Caco-2 (cell line): ENCODE results near the gene TAL1. TPM values are rescaled to one million over a fixed set of nuclear protein-coding genes. Genes with fewer than 3 reads are reported as not detected.
A peak's percentile ranks its signal among the peaks of the same experiment; 100 is the strongest.
"Not testable (repeated sequence)": the region's sequence is repeated elsewhere in the genome, so short reads cannot be mapped to it uniquely, and the experiment has no call there.

Experiments
- BruUV-seq: library from RNA; stranded (reverse); fragments of 400-500 nt; replicated peaks from 2 replicates; lab custom pipeline; 2021; lab: Mats Ljungman, UMichigan
- CTCF ChIA-PET: fragments of 300-600 bp; sonication (Branson Sonifier 250); formaldehyde crosslinking; loops from one replicate; lab custom pipeline; 2022; ENCODE audit warnings: antibody characterized with exemption; lab: Charles Lee
- POLR2A ChIA-PET: fragments of 300-600 bp; sonication (Branson Sonifier 250); formaldehyde crosslinking; loops from one replicate; lab custom pipeline; 2022; ENCODE audit warnings: antibody characterized with exemption; lab: Charles Lee
- DNase-seq, 2 experiments: peaks; one replicate each; pipeline versions ENCODE4 v3.0.0 to v3.0.0-alpha.2; 2020 to 2022
- H3K27me3 ChIP-seq: replicated peaks from 2 replicates; pipeline ENCODE4 v1.6.0; 2011; ENCODE audit warnings: low read length; ENCODE audit not compliant: control insufficient read depth, insufficient read depth
- H3K36me3 ChIP-seq: 2 replicates; pipeline ENCODE4 v1.5.1; 2011; ENCODE audit warnings: low read length; ENCODE audit not compliant: control insufficient read depth, insufficient read depth
- H3K4me1 ChIP-seq: fragments of 250-450 bp; sonication (Bioruptor Pico); 2 replicates; pipeline ENCODE4 v1.5.1; 2020; ENCODE audit warnings: mild to moderate bottlenecking
- H3K4me3 ChIP-seq: 2 replicates; pipeline ENCODE4 v1.5.1; 2011; ENCODE audit warnings: low read depth, mild to moderate bottlenecking, control low read depth, low read length
- H3K9me3 ChIP-seq: fragments of 250-450 bp; sonication (Bioruptor Pico); 2 replicates; pipeline ENCODE4 v1.5.1; 2020; ENCODE audit warnings: mild to moderate bottlenecking, moderate library complexity
- H3K27ac Mint-ChIP-seq: one replicate; pipeline ENCODE4 v1.8.0; 2022; ENCODE audit warnings: mixed read lengths; ENCODE audit not compliant: unreplicated experiment
- H3K27me3 Mint-ChIP-seq: one replicate; pipeline ENCODE4 v1.8.0; 2022; ENCODE audit warnings: mixed read lengths; ENCODE audit not compliant: insufficient read depth, unreplicated experiment
- H3K36me3 Mint-ChIP-seq: one replicate; pipeline ENCODE4 v1.8.0; 2022; ENCODE audit warnings: mild to moderate bottlenecking, mixed read lengths; ENCODE audit not compliant: insufficient read depth, unreplicated experiment
- H3K4me1 Mint-ChIP-seq: one replicate; pipeline ENCODE4 v1.8.0; 2022; ENCODE audit warnings: low read depth, mixed read lengths; ENCODE audit not compliant: unreplicated experiment
- H3K4me3 Mint-ChIP-seq: one replicate; pipeline ENCODE4 v1.8.0; 2022; ENCODE audit warnings: mild to moderate bottlenecking, moderate library complexity, mixed read lengths; ENCODE audit not compliant: unreplicated experiment
- H3K9me3 Mint-ChIP-seq: one replicate; pipeline ENCODE4 v1.8.0; 2022; ENCODE audit warnings: mixed read lengths; ENCODE audit not compliant: unreplicated experiment
- intact Hi-C: fragments of 100-400 bp; cut with micrococcal nuclease; formaldehyde crosslinking; loops from one replicate; pipeline ENCODE4 v1.10.0; 2022; ENCODE audit not compliant: unreplicated experiment
- total RNA-seq: library from RNA; stranded (reverse); gene quantifications from 2 replicates; pipeline ENCODE4 v1.2.3, GENCODE V29; 2022
- TF ChIP-seq, protein P1 (sequence below), 2 experiments: fragments of 200-600 bp in 1 of 2; IDR thresholded peaks; 1 replicate in 1 of 2; 2 replicates in 1 of 2; pipeline versions ENCODE4 v1.5.1 to v1.8.0; 2011 to 2022; ENCODE audit warnings: antibody characterized with exemption in 1 of 2, control low read depth in 1 of 2, inconsistent platforms in 1 of 2, low read depth in 1 of 2, low read length in 1 of 2, mild to moderate bottlenecking in 1 of 2, moderate library complexity in 1 of 2; ENCODE audit not compliant: insufficient read depth in 1 of 2, severe bottlenecking in 1 of 2, unreplicated experiment in 1 of 2

Gene TAL1
- total RNA-seq, 1 experiment from 2014 or later: 15.2 TPM

GRCh38 chr1:47265529-47265928, 33.5 kb upstream of the TAL1 start:
- H3K4me1 ChIP-seq, H3K4me3 Mint-ChIP-seq, H3K9me3 Mint-ChIP-seq, H3K27me3 Mint-ChIP-seq, CTCF ChIA-PET, H3K27me3 ChIP-seq, H3K27ac Mint-ChIP-seq, intact Hi-C loops, H3K9me3 ChIP-seq, BruUV-seq, H3K4me3 ChIP-seq, POLR2A ChIA-PET, DNase-seq, H3K36me3 ChIP-seq: not testable (repeated sequence)
- H3K36me3 Mint-ChIP-seq: peaks cover 72% of the 10 kb centered on the region
- peaks cover 11% of the 10 kb centered on the region for H3K4me1 Mint-ChIP-seq

DNA sequence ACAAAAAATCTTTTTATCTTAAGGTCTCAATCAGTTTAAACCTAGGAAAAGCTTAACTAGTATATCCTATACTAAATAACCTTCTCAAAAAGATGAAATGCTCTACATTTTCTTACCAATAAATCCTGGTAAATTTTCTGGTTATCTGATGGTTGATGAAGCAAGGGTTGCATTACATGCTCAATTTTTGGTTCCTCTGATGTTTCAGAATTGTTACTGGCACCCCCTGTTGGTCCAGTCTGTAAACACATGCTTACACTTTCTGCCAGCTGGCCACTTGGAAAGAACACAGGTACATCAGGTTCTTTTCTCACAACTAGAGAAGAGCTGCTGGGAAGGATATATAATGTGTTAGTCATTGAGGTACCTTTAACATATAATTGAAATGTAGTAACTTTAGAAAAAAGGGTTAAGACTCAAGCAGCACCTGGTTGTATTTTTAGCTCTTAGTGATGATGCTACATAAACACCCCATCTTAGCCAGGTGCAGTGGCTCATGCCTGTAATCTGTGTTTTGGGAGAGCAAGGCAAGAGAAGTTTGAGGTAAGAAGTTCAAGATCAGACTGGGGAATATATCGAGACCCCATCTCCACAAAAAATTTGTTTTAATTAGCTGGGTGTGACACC, 30.9 kb upstream of the TAL1 start:
- H3K9me3 Mint-ChIP-seq: no peaks in the 10 kb centered on the region
- peak; percentile 46 to 72 for DNase-seq
- Histone ChIP-seq H3K9me3 (no peaks in the 10 kb centered on the region), H3K4me1 (0 out of 2 replicates have a peak, but pooled peaks cover 5% of the 10 kb centered on the region), H3K4me3 (no peak overlapping the region), H3K36me3 (no peaks in the 10 kb centered on the region; the same call in 1 of the 2 replicates), H3K27me3 (no peaks in the 10 kb centered on the region)
- no peaks in the 10 kb centered on the region for H3K27me3 Mint-ChIP-seq
- POLR2A ChIA-PET: interaction anchor here (0.5 to 1.9 kb wide), 5 partner anchors 12 to 84 kb away, joined by 6 to 10 read pairs (median 7); partner anchors contain the start of gene STIL
- CTCF ChIA-PET: interaction anchor here (0.6 to 2.4 kb wide), 6 partner anchors 9 to 84 kb away, joined by 3 to 37 read pairs (median 4); partner anchors contain the start of gene STIL
- TF ChIP-seq, protein P1, sequence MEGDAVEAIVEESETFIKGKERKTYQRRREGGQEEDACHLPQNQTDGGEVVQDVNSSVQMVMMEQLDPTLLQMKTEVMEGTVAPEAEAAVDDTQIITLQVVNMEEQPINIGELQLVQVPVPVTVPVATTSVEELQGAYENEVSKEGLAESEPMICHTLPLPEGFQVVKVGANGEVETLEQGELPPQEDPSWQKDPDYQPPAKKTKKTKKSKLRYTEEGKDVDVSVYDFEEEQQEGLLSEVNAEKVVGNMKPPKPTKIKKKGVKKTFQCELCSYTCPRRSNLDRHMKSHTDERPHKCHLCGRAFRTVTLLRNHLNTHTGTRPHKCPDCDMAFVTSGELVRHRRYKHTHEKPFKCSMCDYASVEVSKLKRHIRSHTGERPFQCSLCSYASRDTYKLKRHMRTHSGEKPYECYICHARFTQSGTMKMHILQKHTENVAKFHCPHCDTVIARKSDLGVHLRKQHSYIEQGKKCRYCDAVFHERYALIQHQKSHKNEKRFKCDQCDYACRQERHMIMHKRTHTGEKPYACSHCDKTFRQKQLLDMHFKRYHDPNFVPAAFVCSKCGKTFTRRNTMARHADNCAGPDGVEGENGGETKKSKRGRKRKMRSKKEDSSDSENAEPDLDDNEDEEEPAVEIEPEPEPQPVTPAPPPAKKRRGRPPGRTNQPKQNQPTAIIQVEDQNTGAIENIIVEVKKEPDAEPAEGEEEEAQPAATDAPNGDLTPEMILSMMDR (IDR thresholded peaks at IDR 0.05; ENCODE audit: insufficient read depth in 1 of 2, low read depth in 1 of 2, low read length in 1 of 2, severe bottlenecking in 1 of 2, unreplicated experiment in 1 of 2): peak; percentile 58 to 62
- BruUV-seq: no TSS peak
- H3K27ac Mint-ChIP-seq: no peak overlapping the region
- H3K4me3 Mint-ChIP-seq: no peak overlapping the region
- peaks cover 11% of the 10 kb centered on the region for H3K4me1 Mint-ChIP-seq
- peaks cover 72% of the 10 kb centered on the region for H3K36me3 Mint-ChIP-seq
- intact Hi-C loops: loop anchor here (1.0 kb wide), 2 partner anchors 70 to 84 kb away; no protein-coding TSS in a partner anchor

- DNase-seq: no peak
- no TSS peak for BruUV-seq
- Mint-ChIP-seq H3K27me3 (no peaks in the 10 kb centered on the region), H3K4me3 (no peak overlapping the region), H3K36me3 (peaks cover 61% of the 10 kb centered on the region), H3K9me3 (no peaks in the 10 kb centered on the region), H3K27ac (no peak overlapping the region), H3K4me1 (no peaks in the 10 kb centered on the region)
- H3K4me1 ChIP-seq: peaks cover 26% of the 10 kb centered on the region
- H3K36me3 ChIP-seq: no peaks in the 10 kb centered on the region
- no peaks in the 10 kb centered on the region for H3K9me3 ChIP-seq
- TF ChIP-seq, protein P1 (IDR thresholded peaks at IDR 0.05; ENCODE audit: insufficient read depth in 1 of 2, low read depth in 1 of 2, low read length in 1 of 2, severe bottlenecking in 1 of 2, unreplicated experiment in 1 of 2): no peak
- H3K27me3 ChIP-seq: no peaks in the 10 kb centered on the region
- no peak overlapping the region for H3K4me3 ChIP-seq
- ChIA-PET CTCF (no interaction called here), POLR2A (no interaction called here)
- intact Hi-C loops: no loop called here
Observed at GRCh38 chr1:47257224-47257623, 25.2 kb upstream of the TAL1 start.
